Lung (tissue), 12 donors: ENCODE results near the gene CGN. TPM values are rescaled to one million over a fixed set of nuclear protein-coding genes. Genes with fewer than 3 reads are reported as not detected.
A peak's percentile ranks its signal among the peaks of the same experiment; 100 is the strongest.

Experiments used
- ATAC-seq: fragments of 200-7000 bp; cut with Tn5 transposase; one replicate; pipeline ENCODE4 v1.9.1; 2020; ENCODE audit warnings: moderate number of reproducible peaks; ENCODE audit not compliant: insufficient read depth, low FRiP score
- DNase-seq, 3 donors: peaks; one replicate each; pipeline ENCODE4 v3.0.0-alpha.2; 2013 to 2017
- H3K27ac ChIP-seq, 2 donors: one replicate each; pipeline ENCODE4 v1.5.1; 2013; ENCODE audit warnings: mild to moderate bottlenecking in 2 of 2, moderate library complexity in 2 of 2, control low read depth in 1 of 2, inconsistent platforms in 1 of 2, low read depth in 1 of 2, low read length in 1 of 2
- H3K27me3 ChIP-seq, 3 donors: one replicate each; pipeline ENCODE4 v1.5.1; 2013; ENCODE audit warnings: low read length in 2 of 3; ENCODE audit not compliant: control insufficient read depth in 3 of 3, insufficient read depth in 3 of 3
- H3K36me3 ChIP-seq, 4 donors: one replicate each; pipeline ENCODE4 v1.5.1; 2013; ENCODE audit warnings: low read length in 4 of 4, mild to moderate bottlenecking in 1 of 4, moderate library complexity in 1 of 4; ENCODE audit not compliant: control insufficient read depth in 4 of 4, insufficient read depth in 4 of 4
- H3K4me1 ChIP-seq, 5 donors: one replicate each; pipeline ENCODE4 v1.5.1; 2013; ENCODE audit warnings: low read length in 5 of 5, mild to moderate bottlenecking in 2 of 5, moderate library complexity in 1 of 5; ENCODE audit not compliant: control insufficient read depth in 5 of 5, insufficient read depth in 5 of 5
- H3K4me3 ChIP-seq: one replicate; pipeline ENCODE4 v1.5.1; 2013; ENCODE audit warnings: mild to moderate bottlenecking, control low read depth, moderate library complexity
- H3K9ac ChIP-seq, 2 donors: one replicate each; pipeline ENCODE4 v1.5.1; 2013; ENCODE audit warnings: low read length in 2 of 2, control low read depth in 1 of 2; ENCODE audit not compliant: insufficient read depth in 1 of 2
- H3K9me3 ChIP-seq, 4 donors: one replicate each; pipeline ENCODE4 v1.5.1; 2013; ENCODE audit warnings: low read length in 3 of 4, mild to moderate bottlenecking in 1 of 4, moderate library complexity in 1 of 4; ENCODE audit not compliant: control insufficient read depth in 4 of 4, insufficient read depth in 3 of 4
- CTCF ChIP-seq: IDR thresholded peaks from 2 replicates; pipeline ENCODE4 v1.5.1; 2012; ENCODE audit warnings: mild to moderate bottlenecking; ENCODE audit errors: control extremely low read depth, extremely low read depth
- WGBS, 2 donors: extraction: QIAGEN DNeasy Blood & Tissue Kit; methylation state at CpG; one replicate each; pipeline ENCODE4 v1.1.7; 2013; 5-methylcytosine and 5-hydroxymethylcytosine counted together
- polyA plus RNA-seq, 2 donors: library from polyadenylated mRNA; stranded (reverse); fragments of 200-250 nt; gene quantifications; one replicate each; pipeline ENCODE4 v1.2.1, GENCODE V29; 2013
- total RNA-seq, 2 donors: library from RNA; depleted of rRNA in 1 of 2; stranded (reverse); fragments of >200 nt in 1 of 2; gene quantifications; one replicate each; pipeline ENCODE4 v1.2.1, GENCODE V29; 2014 to 2021
- donor health status: control.
- donor health status: control.
- donor health status: Bipolar disorder and iron deficiency.
- donor health status: healthy.
- donor health status: DM: yes; HTN: yes; CAD: no.

The CGN gene
- total and polyA plus RNA-seq, 4 donors: 23.4 to 74.9 (median 36.8) TPM

GRCh38 chr1:151502859-151503780, 8.1 kb upstream of the CGN start:
- 59 to 69% methylated on average over 7 of the region's 7 CpGs for WGBS, 2 donors
- Histone ChIP-seq H3K27me3 (peaks cover 0 to 9% (median 4%) of the 10 kb centered on the region in 3 donors), H3K27ac (no peak overlapping the region), H3K36me3 (no peaks in the 10 kb centered on the region), H3K9me3 (no peaks in the 10 kb centered on the region), H3K9ac (peak overlapping the region in 1 of 2 donors; percentile 42), H3K4me3 (no peak overlapping the region), H3K4me1 (peaks cover 0 to 18% (median 8%) of the 10 kb centered on the region in 5 donors)
- no peak for ATAC-seq
- no peak for TF ChIP-seq CTCF
- DNase-seq: peak in 2 of 3 donors; percentile 54 to 72

GRCh38 chr1:151504252-151504651, 6.9 kb upstream of the CGN start:
- Histone ChIP-seq H3K36me3 (no peaks in the 10 kb centered on the region), H3K4me3 (no peak overlapping the region), H3K27me3 (peaks cover 0 to 9% (median 9%) of the 10 kb centered on the region in 3 donors), H3K9me3 (no peaks in the 10 kb centered on the region), H3K27ac (no peak overlapping the region), H3K4me1 (peaks cover 0 to 18% (median 8%) of the 10 kb centered on the region in 5 donors), H3K9ac (peak overlapping the region in 1 of 2 donors; percentile 23)
- DNase-seq (no peak), ATAC-seq (no peak)
- TF ChIP-seq CTCF: no peak
- 53 to 67% methylated on average over 3 of the region's 3 CpGs for whole genome bisulfite sequencing, 2 donors

- H3K27ac ChIP-seq: no peak overlapping the region
- WGBS, 2 donors: 85 to 92% methylated on average over 4 of the region's 4 CpGs
- ATAC-seq: no peak
- no peak overlapping the region for H3K4me3 ChIP-seq
- no peak overlapping the region for H3K9ac ChIP-seq
- TF ChIP-seq CTCF: no peak
- no peaks in the 10 kb centered on the region for H3K9me3 ChIP-seq
- H3K27me3 ChIP-seq: peaks cover 0 to 14% (median 9%) of the 10 kb centered on the region in 3 donors
- no peaks in the 10 kb centered on the region for H3K36me3 ChIP-seq
- H3K4me1 ChIP-seq: peaks cover 0 to 18% (median 8%) of the 10 kb centered on the region in 5 donors
- no peak for DNase-seq
Observed at GRCh38 chr1:151504759-151505158, 6.4 kb upstream of the CGN start.
